BJ (cell line): ENCODE results near the gene CRHBP. TPM values are rescaled to one million over a fixed set of nuclear protein-coding genes. Genes with fewer than 3 reads are reported as not detected.

Experiments used
- CTCF ChIA-PET: fragments of 350-600 bp; formaldehyde crosslinking; extraction: SDS; loops from one replicate; lab custom pipeline; 2021; ENCODE audit warnings: antibody characterized with exemption, inconsistent platforms; lab: Yijun Ruan, JAX
- POLR2A ChIA-PET: fragments of 300-600 bp; sonication (Branson Sonifier 250); formaldehyde crosslinking; extraction: SDS; loops from one replicate; lab custom pipeline; 2021; ENCODE audit warnings: antibody characterized with exemption; lab: Charles Lee
- DNase-seq: peaks from one replicate; pipeline ENCODE4 v3.0.0-alpha.2; 2011; ENCODE audit warnings: low read depth
- H3K27me3 ChIP-seq: 2 replicates; pipeline ENCODE4 v1.6.0; 2011; ENCODE audit warnings: low read length; ENCODE audit not compliant: control insufficient read depth, insufficient read depth
- H3K36me3 ChIP-seq: 2 replicates; pipeline ENCODE4 v1.5.1; 2011; ENCODE audit warnings: low read length; ENCODE audit not compliant: control insufficient read depth, insufficient read depth
- H3K4me3 ChIP-seq: 2 replicates; pipeline ENCODE4 v1.5.1; 2011; ENCODE audit warnings: low read depth, mild to moderate bottlenecking, control low read depth, low read length
- CTCF ChIP-seq: IDR thresholded peaks from 2 replicates; pipeline ENCODE4 v1.5.1; 2011; ENCODE audit warnings: low read depth, mild to moderate bottlenecking, control low read depth, inconsistent platforms, low read length, moderate library complexity; ENCODE audit not compliant: insufficient read depth
- polyA plus RNA-seq: library from polyadenylated mRNA; depleted of rRNA; stranded (reverse); fragments of >200 nt; gene quantifications from 2 replicates; pipeline ENCODE4 v1.2.3, GENCODE V29; 2011; rRNA removed
- small RNA-seq: library from RNA; depleted of rRNA; stranded (forward); fragments of <200 nt; gene quantifications from one replicate; pipeline ENCODE3, GENCODE V24; 2012; ENCODE audit warnings: low replicate concordance, low read depth; ENCODE audit not compliant: insufficient read length

The CRHBP gene
- polyA plus RNA-seq, 1 experiment: not detected

GRCh38 chr5:77015938-77016569 lies 63.2 kb downstream of the CRHBP start:
- POLR2A ChIA-PET: no interaction called here
- no peak overlapping the region for H3K4me3 ChIP-seq
- CTCF ChIA-PET: interaction anchor here (0.8 to 2.3 kb wide), 11 partner anchors 8 to 428 kb away, joined by 3 to 38 read pairs (median 3); no protein-coding TSS in a partner anchor
- TF ChIP-seq CTCF: peak; percentile 17; the same call in 1 of the 2 replicates
- no peaks in the 10 kb centered on the region for H3K36me3 ChIP-seq
- peaks cover 7% of the 10 kb centered on the region; the same call in 1 of the 2 replicates for H3K27me3 ChIP-seq
- DNase-seq: peak; percentile 4

GRCh38 chr5:77016962-77017361 lies 64.1 kb downstream of the CRHBP start:
- no peak for DNase-seq
- H3K36me3 ChIP-seq: no peaks in the 10 kb centered on the region
- CTCF ChIA-PET: interaction anchor here (0.8 to 2.3 kb wide), 8 partner anchors 9 to 429 kb away, joined by 3 to 38 read pairs (median 3); no protein-coding TSS in a partner anchor
- H3K4me3 ChIP-seq: no peak overlapping the region
- peaks cover 7% of the 10 kb centered on the region; the same call in 1 of the 2 replicates for H3K27me3 ChIP-seq
- TF ChIP-seq CTCF: no peak
- POLR2A ChIA-PET: no interaction called here

GRCh38 chr5:77017668-77018067 lies 64.8 kb downstream of the CRHBP start:
- no peak overlapping the region for H3K4me3 ChIP-seq
- no peak for DNase-seq
- H3K27me3 ChIP-seq: 0 out of 2 replicates have a peak, but pooled peaks cover 4% of the 10 kb centered on the region
- H3K36me3 ChIP-seq: no peaks in the 10 kb centered on the region
- no peak for TF ChIP-seq CTCF
- CTCF ChIA-PET: interaction anchor here (0.9 to 2.3 kb wide), 3 partner anchors 8 to 149 kb away, joined by 3 to 38 read pairs (median 6); no protein-coding TSS in a partner anchor
- POLR2A ChIA-PET: no interaction called here

Small RNA genes within 50 kb of the gene (small RNA-seq; reads per million reads assigned to genes)
- not detected for gene RNU6ATAC36P

Other genes starting within 250 kb of the CRHBP start
- 50.4 and 53.9 TPM in 2 replicates for gene F2R, start 236.9 kb upstream of the CRHBP start, polyA plus RNA-seq
- 0.15 and 0.16 TPM in 2 replicates for gene F2RL1, start 134.0 kb upstream of the CRHBP start, polyA plus RNA-seq
- gene S100Z, start 103.0 kb upstream of the CRHBP start, polyA plus RNA-seq: not detected in 2 replicates
- gene AGGF1, start 77.4 kb downstream of the CRHBP start, polyA plus RNA-seq: 8.3 and 14.4 TPM in 2 replicates
- 5.0 and 6.2 TPM in 2 replicates for gene ZBED3, start 134.2 kb downstream of the CRHBP start, polyA plus RNA-seq